HG03060 (cell line): Measurements from ENCODE around the gene ZNF79.

Source experiments
- ATAC-seq: cut with Tn5 transposase; IDR thresholded peaks from one replicate; pipeline ENCODE4 v1.9.1; 2021; ENCODE audit warnings: low read depth, moderate number of reproducible peaks; ENCODE audit not compliant: unreplicated experiment

ZNF79 gene

DNA sequence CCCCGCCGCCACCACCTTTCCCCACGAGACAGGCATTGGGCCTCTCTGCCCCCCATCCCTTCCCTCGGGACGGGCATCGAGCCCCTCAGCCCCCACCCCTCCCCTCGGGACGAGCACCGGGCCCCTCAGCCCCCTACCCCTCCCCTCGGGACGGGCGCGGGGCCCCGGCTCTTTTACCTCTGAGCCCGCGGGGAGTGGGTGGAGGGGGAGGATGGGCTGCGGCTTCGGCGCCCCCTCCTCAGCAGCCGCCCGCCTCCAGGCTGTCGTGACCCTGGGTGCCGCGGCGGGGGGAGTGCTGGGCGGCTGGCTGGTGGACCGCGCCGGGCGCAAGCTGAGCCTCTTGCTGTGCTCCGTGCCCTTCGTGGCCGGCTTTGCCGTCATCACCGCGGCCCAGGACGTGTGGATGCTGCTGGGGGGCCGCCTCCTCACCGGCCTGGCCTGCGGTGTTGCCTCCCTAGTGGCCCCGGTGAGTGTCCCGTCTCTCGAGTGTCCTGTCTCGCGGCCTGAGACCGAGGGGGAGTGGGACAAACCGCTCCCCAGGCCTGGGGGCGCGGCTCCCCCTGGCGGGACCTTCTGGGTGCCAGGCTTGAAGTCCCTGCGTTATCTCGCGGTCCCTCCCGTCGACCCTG, 26.4 kb upstream of the ZNF79 start:
- no peak for ATAC-seq

DNA sequence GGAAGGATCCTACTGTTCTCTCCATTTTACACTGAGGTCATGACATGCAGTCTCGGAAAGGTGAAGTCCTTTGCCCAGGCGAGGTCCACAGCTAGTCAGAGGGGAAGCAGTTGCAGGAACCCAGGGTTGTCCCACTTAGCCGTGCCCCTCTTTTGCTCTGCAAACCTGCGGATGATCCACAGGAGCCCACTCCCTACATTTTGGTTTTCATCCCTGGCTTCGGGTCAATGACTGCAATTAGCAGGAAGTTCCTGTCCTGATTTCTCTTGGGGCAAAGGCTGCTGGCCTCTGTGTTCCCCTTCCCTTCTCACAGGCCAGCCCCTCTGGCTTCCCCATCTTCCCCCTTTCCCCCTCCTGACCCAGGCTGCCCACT, 25.9 kb upstream of the ZNF79 start:
- ATAC-seq = no peak

DNA sequence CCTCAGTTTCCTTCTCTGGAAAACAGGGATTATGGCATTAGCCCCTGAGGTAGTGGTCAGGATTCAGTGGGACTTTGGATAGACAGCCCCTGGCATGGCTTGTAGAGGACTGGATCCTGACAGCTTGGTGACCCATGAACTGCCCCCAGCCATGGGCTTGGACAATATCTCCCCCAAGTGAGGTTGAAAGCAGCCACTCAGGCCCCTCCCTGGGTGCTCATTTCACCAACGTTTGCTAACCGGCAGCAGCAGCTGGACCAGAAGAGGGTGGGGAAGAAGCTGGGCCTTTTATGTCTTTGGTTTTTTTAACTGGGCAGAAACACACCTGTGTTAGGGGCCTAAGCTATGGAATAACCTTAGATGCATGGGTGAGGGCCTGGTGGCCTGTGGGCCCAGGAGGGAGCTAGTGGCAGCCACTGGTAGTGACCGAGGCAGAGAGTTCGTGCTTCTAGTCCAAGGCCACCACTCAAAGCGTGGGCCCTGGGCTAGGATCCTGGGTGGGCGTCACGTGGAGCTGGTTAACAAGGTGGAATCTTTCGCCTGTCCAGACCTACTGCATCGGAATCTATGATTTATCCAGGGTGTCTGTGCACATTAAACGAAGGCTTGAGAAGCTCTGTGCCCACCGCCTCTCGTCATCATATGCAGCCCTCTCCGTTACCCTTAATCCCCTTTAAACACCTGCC, 25.3 kb upstream of the ZNF79 start:
- ATAC-seq = no peak

DNA sequence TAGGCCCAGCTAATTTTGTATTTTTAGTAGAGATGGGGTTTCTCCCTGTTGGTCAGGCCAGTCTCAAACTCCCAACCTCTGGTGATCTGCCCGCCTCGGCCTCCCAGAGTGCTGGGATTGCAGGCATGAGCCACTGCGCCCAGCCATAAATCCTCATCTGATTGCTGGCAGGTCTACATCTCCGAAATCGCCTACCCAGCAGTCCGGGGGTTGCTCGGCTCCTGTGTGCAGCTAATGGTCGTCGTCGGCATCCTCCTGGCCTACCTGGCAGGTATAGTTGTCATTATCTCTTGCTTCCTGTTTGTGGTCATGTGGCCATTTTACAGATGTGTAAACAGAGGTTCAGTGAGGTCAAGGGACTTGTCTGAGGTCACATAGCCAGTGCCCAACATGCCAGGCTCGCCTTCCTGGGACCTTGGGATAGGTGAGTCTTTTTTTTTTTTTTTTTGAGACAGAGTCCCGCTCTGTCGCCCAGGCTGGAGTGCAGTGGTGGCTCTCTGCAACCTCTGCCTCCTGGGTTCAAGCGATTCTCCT, 24.4 kb upstream of the ZNF79 start:
- no peak for ATAC-seq

DNA sequence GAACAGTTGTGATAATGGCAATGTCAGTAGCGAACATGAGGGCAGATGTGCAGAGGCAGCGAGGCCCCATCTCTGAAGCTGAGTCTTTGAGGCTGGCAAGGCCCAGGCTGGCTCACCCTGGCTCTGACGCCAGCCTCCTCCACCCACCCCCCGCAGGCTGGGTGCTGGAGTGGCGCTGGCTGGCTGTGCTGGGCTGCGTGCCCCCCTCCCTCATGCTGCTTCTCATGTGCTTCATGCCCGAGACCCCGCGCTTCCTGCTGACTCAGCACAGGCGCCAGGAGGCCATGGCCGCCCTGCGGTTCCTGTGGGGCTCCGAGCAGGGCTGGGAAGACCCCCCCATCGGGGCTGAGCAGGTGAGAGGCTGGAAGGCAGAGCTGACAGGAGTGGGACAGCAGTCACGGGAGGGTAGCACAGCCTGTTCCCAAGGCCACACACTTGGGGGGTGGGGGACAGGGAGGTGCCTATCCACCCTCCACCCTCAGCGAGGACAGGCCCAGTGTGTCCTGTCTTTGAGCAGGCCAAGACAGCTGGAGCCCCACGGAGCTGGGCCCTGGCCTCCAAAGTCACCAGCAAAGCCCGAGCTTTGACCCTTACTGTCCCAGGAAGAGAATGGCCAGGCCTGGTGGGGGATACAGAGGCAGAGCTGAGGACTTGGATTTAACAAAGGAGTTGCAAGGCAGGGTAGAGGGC, 21.6 kb upstream of the ZNF79 start:
- no peak for ATAC-seq

DNA sequence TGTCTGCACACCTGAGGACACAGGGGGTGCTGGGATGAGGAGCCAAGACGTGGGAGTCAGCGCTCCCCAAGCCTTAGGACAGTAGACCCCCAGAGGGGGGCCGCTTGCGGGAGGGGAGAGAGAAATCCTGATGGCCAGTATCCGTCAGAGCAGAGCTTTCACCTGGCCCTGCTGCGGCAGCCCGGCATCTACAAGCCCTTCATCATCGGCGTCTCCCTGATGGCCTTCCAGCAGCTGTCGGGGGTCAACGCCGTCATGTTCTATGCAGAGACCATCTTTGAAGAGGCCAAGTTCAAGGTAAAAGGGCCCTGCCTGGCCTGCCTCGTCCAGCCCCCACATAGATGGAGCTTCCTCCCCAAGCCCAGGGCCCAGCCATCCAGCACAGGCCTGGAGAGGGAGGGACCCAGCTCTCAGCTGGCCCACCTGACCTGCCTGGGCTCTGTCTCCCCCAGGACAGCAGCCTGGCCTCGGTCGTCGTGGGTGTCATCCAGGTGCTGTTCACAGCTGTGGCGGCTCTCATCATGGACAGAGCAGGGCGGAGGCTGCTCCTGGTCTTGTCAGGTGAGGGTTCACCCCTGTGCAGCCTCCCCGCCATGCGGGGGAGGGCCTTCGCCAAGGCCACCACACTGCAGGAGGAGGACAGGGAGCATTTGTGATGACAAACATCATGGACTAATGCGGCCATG, 20.5 kb upstream of the ZNF79 start:
- ATAC-seq = no peak

DNA sequence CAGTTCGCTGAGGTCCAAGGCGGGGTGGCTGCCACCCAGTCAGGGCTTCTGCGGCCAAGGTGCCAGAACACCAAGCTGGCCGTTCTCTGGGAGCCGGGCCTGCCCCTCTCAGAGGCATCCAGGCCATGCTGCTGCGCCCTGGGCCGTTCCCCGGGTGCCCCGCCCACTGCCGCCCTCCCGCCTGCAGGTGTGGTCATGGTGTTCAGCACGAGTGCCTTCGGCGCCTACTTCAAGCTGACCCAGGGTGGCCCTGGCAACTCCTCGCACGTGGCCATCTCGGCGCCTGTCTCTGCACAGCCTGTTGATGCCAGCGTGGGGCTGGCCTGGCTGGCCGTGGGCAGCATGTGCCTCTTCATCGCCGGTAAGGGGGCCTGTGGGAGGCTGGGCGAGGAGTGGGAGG, 19.6 kb upstream of the ZNF79 start:
- ATAC-seq = no peak

DNA sequence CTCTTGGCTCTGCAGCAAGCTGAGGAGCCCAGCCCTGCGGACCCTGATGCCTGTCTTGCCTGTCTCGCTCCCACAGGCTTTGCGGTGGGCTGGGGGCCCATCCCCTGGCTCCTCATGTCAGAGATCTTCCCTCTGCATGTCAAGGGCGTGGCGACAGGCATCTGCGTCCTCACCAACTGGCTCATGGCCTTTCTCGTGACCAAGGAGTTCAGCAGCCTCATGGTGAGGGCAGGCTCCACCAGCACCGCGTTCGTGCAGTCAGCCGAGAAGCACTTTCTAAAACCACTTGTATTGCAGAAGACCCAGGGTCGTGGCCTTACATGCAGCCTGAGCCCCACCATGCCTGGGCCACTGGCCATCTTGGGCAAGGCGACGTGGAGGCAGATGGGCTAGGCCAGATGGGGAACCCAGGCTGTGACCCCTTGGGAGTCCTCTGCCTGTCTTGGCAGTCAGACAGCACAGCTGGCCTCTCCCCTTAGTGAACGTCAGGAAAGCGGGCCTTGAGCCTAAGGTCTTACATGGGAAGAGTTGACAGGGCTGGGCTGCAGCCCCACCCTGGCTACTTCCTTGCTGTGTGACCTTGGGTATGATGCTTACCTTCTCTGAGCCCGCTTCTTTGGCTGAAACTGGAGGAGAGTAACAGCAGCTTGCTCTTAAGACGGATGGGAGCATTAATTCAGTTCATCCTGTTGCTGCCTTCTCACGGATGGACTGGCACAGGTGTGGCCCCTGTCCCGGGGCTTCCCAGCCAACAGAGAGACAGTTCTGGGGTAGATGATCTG, 18.6 kb upstream of the ZNF79 start:
- no peak for ATAC-seq

DNA sequence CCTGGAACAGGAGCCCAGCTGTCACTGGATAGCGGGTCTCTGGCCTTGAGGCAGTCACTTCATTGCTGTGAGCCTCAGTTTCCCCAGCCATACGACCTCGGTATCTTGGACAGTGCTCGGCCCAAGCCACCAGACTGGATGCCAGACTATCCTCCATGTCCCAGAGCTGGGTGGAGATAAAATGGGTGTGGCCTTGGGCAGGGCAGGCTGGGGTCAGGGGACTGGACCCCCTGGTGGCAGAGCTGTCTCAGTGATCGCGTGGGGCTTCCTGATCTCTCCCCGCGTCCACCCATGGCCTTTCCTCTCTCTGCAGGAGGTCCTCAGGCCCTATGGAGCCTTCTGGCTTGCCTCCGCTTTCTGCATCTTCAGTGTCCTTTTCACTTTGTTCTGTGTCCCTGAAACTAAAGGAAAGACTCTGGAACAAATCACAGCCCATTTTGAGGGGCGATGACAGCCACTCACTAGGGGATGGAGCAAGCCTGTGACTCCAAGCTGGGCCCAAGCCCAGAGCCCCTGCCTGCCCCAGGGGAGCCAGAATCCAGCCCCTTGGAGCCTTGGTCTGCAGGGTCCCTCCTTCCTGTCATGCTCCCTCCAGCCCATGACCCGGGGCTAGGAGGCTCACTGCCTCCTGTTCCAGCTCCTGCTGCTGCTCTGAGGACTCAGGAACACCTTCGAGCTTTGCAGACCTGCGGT, 17.2 kb upstream of the ZNF79 start:
- ATAC-seq = no peak

DNA sequence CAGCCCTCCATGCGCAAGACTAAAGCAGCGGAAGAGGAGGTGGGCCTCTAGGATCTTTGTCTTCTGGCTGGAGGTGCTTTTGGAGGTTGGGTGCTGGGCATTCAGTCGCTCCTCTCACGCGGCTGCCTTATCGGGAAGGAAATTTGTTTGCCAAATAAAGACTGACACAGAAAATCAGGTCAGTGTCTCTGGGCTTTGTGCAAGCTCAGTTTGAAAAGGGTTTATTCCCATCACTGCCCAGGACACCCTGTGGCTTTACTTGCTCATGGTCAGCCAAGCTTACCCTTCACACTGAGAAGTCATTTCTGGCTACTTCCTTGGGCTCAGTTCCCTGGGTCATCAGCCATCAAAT, 16.7 kb upstream of the ZNF79 start:
- no peak for ATAC-seq

DNA sequence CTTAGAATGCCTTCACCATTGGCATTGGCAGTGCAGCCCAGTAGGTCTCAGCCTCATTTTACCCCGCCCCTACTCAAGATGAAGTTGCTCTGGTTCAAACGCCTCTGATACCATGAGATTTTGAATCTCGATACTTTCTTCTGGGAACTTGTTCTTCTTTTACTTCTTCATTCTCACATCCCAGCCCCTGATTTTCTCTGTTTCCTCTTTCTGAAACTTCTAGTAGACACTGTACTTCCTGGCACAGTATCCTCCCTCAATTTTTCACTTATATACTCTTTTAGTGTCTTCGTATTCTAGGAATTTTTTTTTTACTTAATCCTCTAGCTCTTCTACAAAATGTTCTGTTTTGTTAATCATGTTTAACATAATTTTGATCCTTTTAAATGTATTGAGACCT, 13.1 kb upstream of the ZNF79 start:
- no peak for ATAC-seq

DNA sequence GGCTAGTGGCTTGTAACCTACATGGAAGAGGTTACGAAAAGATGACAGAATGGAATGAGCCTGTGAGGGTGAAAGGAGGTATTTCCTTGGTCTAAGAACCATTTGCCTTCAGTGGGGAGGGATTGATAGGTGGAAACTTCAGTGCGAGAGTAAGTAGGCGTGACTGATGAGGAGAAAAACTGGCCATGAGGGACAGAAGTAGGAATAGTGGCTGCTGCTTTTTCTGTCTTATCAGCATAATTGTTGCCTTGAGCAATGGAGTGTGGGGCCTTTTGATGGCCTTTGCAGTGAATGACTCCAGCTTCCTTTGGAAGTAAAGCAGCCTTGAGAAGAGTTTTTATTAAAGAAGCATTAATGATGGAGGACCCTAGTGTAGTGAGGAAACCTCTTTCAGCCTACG, 9.0 kb upstream of the ZNF79 start:
- no peak for ATAC-seq

DNA sequence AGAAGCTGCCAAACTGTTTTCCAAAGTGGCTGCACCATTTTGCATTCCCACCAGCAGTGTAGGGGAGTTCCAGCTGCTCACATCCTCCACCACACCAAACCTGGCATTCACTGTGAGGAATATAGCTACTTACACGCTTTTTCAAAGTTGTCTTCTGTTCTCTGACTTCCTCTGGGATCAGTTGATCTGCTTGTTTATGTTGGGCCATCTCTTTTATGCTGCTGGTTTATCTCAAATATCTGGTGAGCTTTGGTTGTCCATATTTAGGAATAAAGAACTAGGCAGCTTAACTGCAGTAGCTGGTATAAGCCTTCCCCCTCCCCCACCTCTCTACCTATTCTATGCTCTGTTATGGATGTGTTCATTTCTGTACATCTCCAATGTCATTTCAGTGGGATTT, 8.5 kb upstream of the ZNF79 start:
- ATAC-seq = no peak

DNA sequence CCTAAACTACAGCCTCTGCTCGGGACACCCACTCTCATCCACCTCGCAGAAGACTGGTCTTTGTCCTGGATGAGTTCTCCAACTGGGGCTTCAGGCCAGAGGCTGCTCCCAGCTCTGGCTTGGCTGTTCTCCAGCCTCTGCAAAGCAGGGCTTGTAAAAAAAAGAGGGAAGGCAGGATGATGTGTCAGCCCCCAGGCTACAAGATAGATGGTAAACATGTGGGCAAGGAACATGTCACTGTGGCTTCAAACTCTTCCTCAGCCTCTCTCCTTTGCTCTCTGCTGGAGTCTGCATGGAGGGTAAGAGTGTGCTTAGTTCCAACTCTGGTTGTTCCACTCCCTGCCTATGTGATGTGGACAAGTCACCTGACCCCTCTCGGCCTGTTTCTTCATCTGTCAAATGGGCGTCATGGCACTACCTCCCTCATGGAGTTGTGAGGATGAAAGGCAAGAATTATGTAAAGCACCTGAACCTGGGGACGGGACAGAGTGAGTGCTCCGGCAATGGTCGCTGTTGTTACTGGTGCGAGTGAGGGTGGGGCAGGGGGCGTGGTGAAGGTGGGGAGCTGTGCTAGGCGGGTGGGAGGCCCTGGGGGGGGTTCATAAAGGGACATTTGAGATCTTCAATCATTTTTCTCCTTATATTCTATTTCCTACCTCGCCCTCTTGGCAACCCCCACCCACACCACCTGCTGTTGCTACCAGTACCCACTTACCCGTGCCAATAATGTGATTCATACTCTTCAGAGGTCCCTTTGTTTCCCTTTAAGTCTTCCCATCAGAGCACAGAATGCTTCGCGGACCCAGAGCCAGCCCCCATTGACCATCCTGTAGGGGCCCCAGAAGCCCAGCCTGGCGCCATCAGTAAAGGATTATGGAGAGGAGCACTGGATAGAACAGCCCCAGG, 6.8 kb upstream of the ZNF79 start:
- no peak for ATAC-seq

DNA sequence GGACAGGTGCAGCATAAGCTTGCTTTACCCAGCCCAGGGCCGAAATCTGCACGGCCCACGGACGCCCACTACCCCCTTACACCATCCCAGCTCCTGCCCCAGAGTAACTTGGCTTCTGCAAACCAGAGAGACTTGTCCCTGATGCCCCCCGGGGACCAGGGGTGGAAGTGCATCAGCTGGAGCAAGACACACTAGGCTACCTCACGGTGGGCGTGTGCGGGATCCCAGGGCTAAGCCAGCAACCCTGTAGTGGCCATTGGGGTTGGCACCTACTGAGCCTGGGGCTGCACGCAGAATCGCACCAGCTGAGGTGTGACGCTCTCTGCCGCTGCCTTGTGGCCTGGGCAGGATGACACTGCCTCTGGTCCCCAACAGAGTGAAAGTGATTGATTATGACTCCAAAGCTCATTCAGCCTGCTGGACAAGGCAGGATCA, 6.1 kb upstream of the ZNF79 start:
- ATAC-seq = no peak

DNA sequence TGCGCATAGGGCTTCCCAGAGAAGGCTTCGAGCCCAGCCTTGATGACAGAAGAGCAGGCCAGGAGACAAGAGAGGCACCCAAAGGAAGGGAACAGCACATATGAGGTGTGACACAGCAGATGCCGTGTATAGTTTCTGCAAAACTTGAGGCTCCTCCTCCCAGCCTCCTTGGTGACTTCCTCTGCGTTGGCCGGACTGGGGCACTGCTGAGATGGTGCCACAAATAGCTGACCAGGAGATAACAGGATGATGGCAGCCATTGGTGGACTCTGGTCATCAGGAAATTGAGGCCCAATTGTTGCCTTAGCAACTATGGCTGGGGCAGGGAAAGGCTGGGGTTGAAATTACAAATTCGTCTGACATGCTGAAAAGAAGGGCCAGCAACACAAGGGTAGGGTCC, 4.8 kb upstream of the ZNF79 start:
- ATAC-seq = no peak

DNA sequence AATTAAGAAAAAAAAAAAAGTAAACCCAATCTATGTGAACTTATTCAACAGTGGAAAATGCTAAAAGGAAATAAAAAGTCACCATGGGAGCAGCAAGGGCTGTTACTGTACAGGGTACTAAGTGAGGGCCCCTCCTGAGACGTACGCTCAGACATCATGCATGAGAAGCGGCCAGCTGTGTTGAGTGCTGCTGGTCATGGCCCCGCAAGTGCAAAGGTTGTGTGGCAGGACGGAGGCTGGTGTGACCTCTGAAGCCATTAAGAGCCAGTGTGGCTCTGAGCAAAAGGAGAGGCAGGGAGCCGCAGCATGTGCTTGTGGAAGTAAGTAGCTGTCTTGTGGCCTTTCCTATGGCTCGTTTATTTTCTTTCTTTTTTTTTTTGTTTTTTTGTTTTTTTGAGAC, 3.1 kb upstream of the ZNF79 start:
- ATAC-seq = no peak

DNA sequence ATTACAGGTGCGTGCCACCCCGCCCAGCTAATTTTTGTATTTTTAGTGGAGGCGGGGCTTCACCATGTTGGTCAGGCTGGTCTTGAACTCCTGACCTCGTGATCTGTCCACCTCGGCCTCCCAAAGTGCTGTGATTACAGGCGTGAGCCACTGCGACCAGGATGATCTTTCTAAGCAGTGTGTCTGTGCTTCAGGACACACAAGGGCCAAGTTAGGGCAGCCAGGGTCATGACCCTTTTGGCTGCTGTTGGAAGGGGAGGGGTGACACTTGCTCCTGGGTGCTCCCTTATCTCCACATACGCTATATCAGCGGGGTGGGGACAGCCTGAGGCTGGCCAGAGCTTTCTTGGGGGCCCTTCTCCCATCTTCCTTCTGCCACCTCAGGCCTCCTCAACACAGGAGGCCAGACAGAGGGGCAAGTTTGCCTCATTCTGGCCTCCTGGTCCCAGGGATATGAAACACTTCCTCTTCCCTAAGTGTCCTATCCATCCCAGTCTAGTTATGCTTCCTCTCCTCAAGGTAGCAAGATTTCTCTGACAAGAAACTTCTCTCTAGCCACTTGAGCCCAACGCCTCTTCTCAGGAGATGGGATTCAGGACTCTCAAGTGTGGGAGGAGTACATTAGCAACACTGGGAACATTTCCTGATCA, 1.9 kb upstream of the ZNF79 start:
- ATAC-seq = no peak

DNA sequence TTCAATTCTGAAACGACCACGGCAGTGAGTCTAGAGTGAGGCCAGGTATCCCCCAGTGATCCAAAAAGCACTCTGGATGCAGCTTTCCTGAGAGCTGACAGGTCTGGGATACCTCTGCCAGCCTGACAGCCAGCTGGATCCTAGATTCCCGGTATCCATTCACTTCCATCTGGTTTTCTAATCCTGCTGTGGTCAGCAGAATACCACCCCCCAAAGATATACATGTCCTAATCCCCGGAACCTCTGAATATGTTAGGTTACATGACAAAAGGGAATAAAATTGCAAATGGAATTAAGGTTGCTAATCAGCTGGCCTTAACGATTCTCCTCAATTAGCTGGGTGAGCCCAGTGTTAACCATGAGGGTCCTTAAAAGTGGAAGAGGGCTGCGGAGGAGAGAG, 1.4 kb upstream of the ZNF79 start:
- ATAC-seq = no peak
